IMR-90 (cell line): ENCODE data around the gene ORAI3.

ENCODE experiments used
- BHLHE40 ChIP-seq: fragments of 150-350 bp; IDR thresholded peaks from 2 replicates; pipeline ENCODE4 v1.6.1; 2016; ENCODE audit warnings: mild to moderate bottlenecking, low read depth, low read length
- CHD1 ChIP-seq: IDR thresholded peaks from 2 replicates; pipeline ENCODE4 v1.6.1; 2012; ENCODE audit warnings: low read depth, low read length, improper control_type of control experiment
- MAFK ChIP-seq: IDR thresholded peaks from 2 replicates; pipeline ENCODE4 v1.6.1; 2012; ENCODE audit warnings: low read depth, low read length, improper control_type of control experiment
- MAZ ChIP-seq: IDR thresholded peaks from 2 replicates; pipeline ENCODE4 v1.6.1; 2012; ENCODE audit warnings: low read depth, mild to moderate bottlenecking, low read length, improper control_type of control experiment, moderate library complexity, borderline replicate concordance
- NFE2L2 ChIP-seq: fragments of 150-350 bp; IDR thresholded peaks from 2 replicates; pipeline ENCODE4 v1.6.1; 2016; ENCODE audit warnings: low read depth, mild to moderate bottlenecking, low read length
- POLR2A ChIP-seq: IDR thresholded peaks from 2 replicates; pipeline ENCODE4 v1.6.1; 2012; ENCODE audit warnings: mild to moderate bottlenecking, low read depth, low read length
- RAD21 ChIP-seq: IDR thresholded peaks from 2 replicates; pipeline ENCODE4 v1.6.1; 2012; ENCODE audit warnings: low read length, improper control_type of control experiment
- RCOR1 ChIP-seq: IDR thresholded peaks from 2 replicates; pipeline ENCODE4 v1.6.1; 2012; ENCODE audit warnings: mild to moderate bottlenecking, low read length, improper control_type of control experiment; ENCODE audit not compliant: insufficient replicate concordance
- RFX5 ChIP-seq: IDR thresholded peaks from 2 replicates; pipeline ENCODE4 v1.8.0; 2012; ENCODE audit warnings: low read depth, mild to moderate bottlenecking, low read length, moderate library complexity
- SMC3 ChIP-seq: fragments of 150-350 bp; IDR thresholded peaks from 2 replicates; pipeline ENCODE4 v1.6.1; 2016; ENCODE audit warnings: low read depth, mild to moderate bottlenecking, antibody characterized with exemption, low read length, moderate library complexity
- TF ChIP-seq, protein P1 (sequence below): conservative IDR thresholded peaks from 2 replicates; pipeline ENCODE4 v1.5.1; 2012; ENCODE audit warnings: mild to moderate bottlenecking, low read depth, low read length, improper control_type of control experiment
- TF ChIP-seq, protein P2 (sequence below): fragments of 150-350 bp; IDR thresholded peaks from 2 replicates; pipeline ENCODE4 v1.6.1; 2017; ENCODE audit warnings: mild to moderate bottlenecking, antibody characterized with exemption, low read length, low read depth

DNA sequence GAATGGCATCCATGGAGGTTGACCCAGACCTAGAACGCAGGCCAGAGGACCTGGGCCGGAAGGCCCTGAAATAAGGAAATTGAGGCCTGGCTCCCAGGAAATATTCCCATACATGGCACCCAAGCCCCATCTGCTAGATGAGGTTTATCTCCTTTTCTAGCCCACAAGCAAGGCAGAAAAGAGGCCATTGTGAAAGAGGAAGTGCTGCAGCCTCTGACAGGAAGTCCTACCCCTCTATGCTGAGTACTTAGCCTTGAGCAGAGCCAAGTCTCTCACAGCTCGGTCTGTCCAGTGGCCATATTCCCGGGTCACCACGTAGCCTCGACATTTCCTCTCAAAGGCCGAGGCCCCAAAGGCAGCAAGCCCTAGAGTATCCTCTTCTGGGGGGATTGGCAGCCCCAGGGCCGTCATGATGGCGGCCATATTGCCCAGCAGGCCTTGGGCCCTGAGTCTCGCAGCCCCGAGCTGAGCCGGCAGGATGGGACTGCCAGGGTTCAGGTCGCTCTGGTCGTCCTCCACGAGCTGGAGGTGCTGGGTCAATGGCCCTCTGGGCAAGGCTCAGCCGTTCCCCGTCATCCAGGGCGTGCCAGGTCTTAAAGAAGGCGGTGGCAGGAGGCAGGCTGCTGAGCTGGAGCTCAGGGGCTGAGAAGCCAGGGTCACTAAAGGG, 44.6 kb upstream of the ORAI3 start:
- no peak for TF ChIP-seq RFX5
- no peak for TF ChIP-seq POLR2A
- TF ChIP-seq, protein P1, sequence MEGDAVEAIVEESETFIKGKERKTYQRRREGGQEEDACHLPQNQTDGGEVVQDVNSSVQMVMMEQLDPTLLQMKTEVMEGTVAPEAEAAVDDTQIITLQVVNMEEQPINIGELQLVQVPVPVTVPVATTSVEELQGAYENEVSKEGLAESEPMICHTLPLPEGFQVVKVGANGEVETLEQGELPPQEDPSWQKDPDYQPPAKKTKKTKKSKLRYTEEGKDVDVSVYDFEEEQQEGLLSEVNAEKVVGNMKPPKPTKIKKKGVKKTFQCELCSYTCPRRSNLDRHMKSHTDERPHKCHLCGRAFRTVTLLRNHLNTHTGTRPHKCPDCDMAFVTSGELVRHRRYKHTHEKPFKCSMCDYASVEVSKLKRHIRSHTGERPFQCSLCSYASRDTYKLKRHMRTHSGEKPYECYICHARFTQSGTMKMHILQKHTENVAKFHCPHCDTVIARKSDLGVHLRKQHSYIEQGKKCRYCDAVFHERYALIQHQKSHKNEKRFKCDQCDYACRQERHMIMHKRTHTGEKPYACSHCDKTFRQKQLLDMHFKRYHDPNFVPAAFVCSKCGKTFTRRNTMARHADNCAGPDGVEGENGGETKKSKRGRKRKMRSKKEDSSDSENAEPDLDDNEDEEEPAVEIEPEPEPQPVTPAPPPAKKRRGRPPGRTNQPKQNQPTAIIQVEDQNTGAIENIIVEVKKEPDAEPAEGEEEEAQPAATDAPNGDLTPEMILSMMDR, result no peak
- TF ChIP-seq RAD21, result no peak
- no peak for TF ChIP-seq CHD1
- TF ChIP-seq RCOR1, result no peak
- TF ChIP-seq, protein P2, sequence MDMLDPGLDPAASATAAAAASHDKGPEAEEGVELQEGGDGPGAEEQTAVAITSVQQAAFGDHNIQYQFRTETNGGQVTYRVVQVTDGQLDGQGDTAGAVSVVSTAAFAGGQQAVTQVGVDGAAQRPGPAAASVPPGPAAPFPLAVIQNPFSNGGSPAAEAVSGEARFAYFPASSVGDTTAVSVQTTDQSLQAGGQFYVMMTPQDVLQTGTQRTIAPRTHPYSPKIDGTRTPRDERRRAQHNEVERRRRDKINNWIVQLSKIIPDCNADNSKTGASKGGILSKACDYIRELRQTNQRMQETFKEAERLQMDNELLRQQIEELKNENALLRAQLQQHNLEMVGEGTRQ, result no peak
- no peak for TF ChIP-seq NFE2L2
- no peak for TF ChIP-seq SMC3
- no peak for TF ChIP-seq MAFK
- no peak for TF ChIP-seq BHLHE40
- TF ChIP-seq MAZ, result no peak
